IPS DF 6.9 (cell line): ENCODE results near the gene DNAJC18.
"Not testable (repeated sequence)": the region's sequence is repeated elsewhere in the genome, so short reads cannot be mapped to it uniquely, and the experiment has no call there.

Source experiments
- DNase-seq: peaks from one replicate; pipeline ENCODE4 v3.0.0-alpha.2; 2013; ENCODE audit warnings: low read depth, low spot score
- H3K27ac ChIP-seq: one replicate; pipeline ENCODE4 v1.5.1; 2013; ENCODE audit warnings: low read length, control low read depth
- H3K27me3 ChIP-seq: 2 replicates; pipeline ENCODE4 v1.6.1; 2013; ENCODE audit warnings: mild to moderate bottlenecking, low read length; ENCODE audit not compliant: control insufficient read depth, insufficient read depth
- H3K36me3 ChIP-seq: 2 replicates; pipeline ENCODE4 v1.6.1; 2013; ENCODE audit warnings: low read length; ENCODE audit not compliant: control insufficient read depth, insufficient read depth
- H3K4me1 ChIP-seq: 2 replicates; pipeline ENCODE4 v1.6.1; 2013; ENCODE audit warnings: low read length; ENCODE audit not compliant: control insufficient read depth, insufficient read depth
- H3K4me3 ChIP-seq: 2 replicates; pipeline ENCODE4 v1.5.1; 2013; ENCODE audit warnings: mild to moderate bottlenecking, low read length
- H3K9me3 ChIP-seq: 2 replicates; pipeline ENCODE4 v1.6.1; 2013; ENCODE audit warnings: low read length, inconsistent platforms; ENCODE audit not compliant: control insufficient read depth, insufficient read depth
- WGBS: extraction: QIAGEN DNeasy Blood & Tissue Kit; methylation state at CpG from one replicate; pipeline ENCODE4 v1.1.7; 2013; ENCODE audit warnings: mixed read lengths, missing lambda C conversion rate; ENCODE audit not compliant: insufficient read length, insufficient coverage; 5-methylcytosine and 5-hydroxymethylcytosine counted together

The DNAJC18 gene

GRCh38 chr5:139451878-139452660 is 12.7 kb upstream of the DNAJC18 start:
- Histone ChIP-seq H3K27me3 (no peaks in the 10 kb centered on the region), H3K36me3 (0 out of 2 replicates have a peak, but pooled peaks cover 5% of the 10 kb centered on the region), H3K9me3 (no peaks in the 10 kb centered on the region), H3K4me3 (no peak overlapping the region), H3K27ac (no peak overlapping the region), H3K4me1 (no peaks in the 10 kb centered on the region)
- 100% methylated on average over 3 of the region's 3 CpGs for WGBS
- DNase-seq: no peak

- H3K9me3 ChIP-seq: no peaks in the 10 kb centered on the region
- DNase-seq: no peak
- 100% methylated on average over 2 of the region's 2 CpGs for WGBS
- H3K27ac ChIP-seq: no peak overlapping the region
- H3K27me3 ChIP-seq: no peaks in the 10 kb centered on the region
- H3K4me3 ChIP-seq: no peak overlapping the region
- H3K4me1 ChIP-seq: no peaks in the 10 kb centered on the region
- H3K36me3 ChIP-seq: 0 out of 2 replicates have a peak, but pooled peaks cover 5% of the 10 kb centered on the region
Observed at GRCh38 chr5:139451176-139451575, 11.9 kb upstream of the DNAJC18 start.

GRCh38 chr5:139446956-139447779 is 7.8 kb upstream of the DNAJC18 start:
- Histone ChIP-seq H3K36me3 (0 out of 2 replicates have a peak, but pooled peaks cover 3% of the 10 kb centered on the region), H3K4me1 (no peaks in the 10 kb centered on the region), H3K9me3 (no peaks in the 10 kb centered on the region), H3K4me3 (no peak overlapping the region), H3K27me3 (no peaks in the 10 kb centered on the region), H3K27ac (no peak overlapping the region)
- WGBS: no CpG with 5 or more reads among the region's 5 CpGs
- no peak for DNase-seq

GRCh38 chr5:139445325-139446170 is 6.2 kb upstream of the DNAJC18 start:
- Histone ChIP-seq H3K27me3 (no peaks in the 10 kb centered on the region), H3K4me3 (no peak overlapping the region), H3K27ac (no peak overlapping the region), H3K36me3 (no peaks in the 10 kb centered on the region), H3K4me1 (no peaks in the 10 kb centered on the region), H3K9me3 (no peaks in the 10 kb centered on the region)
- no peak for DNase-seq
- WGBS: no CpG with 5 or more reads among the region's 7 CpGs

GRCh38 chr5:139443831-139444453 is 4.6 kb upstream of the DNAJC18 start:
- DNase-seq: no peak
- Histone ChIP-seq H3K4me1 (peaks cover 1% of the 10 kb centered on the region; the same call in 1 of the 2 replicates), H3K36me3 (no peaks in the 10 kb centered on the region), H3K27ac (no peak overlapping the region), H3K27me3 (no peaks in the 10 kb centered on the region), H3K9me3 (no peaks in the 10 kb centered on the region), H3K4me3 (no peak overlapping the region)
- no CpG with 5 or more reads among the region's 4 CpGs for WGBS

GRCh38 chr5:139440416-139440815 is 1.1 kb upstream of the DNAJC18 start:
- no CpG with 5 or more reads among the region's 17 CpGs for WGBS
- H3K9me3 ChIP-seq, DNase-seq, H3K27me3 ChIP-seq, H3K4me3 ChIP-seq, H3K4me1 ChIP-seq, H3K36me3 ChIP-seq, H3K27ac ChIP-seq: not testable (repeated sequence)

GRCh38 chr5:139438707-139439012 is 665 bp downstream of the DNAJC18 start:
- Histone ChIP-seq H3K9me3 (no peaks in the 10 kb centered on the region), H3K27me3 (no peaks in the 10 kb centered on the region), H3K4me3 (peak overlapping the region; percentile 33; the same call in 1 of the 2 replicates), H3K27ac (no peak overlapping the region), H3K4me1 (peaks cover 1% of the 10 kb centered on the region; the same call in 1 of the 2 replicates), H3K36me3 (no peaks in the 10 kb centered on the region)
- no peak for DNase-seq
- WGBS: no CpG with 5 or more reads among the region's 8 CpGs

GRCh38 chr5:139435676-139436075 is 3.6 kb downstream of the DNAJC18 start:
- Histone ChIP-seq H3K27me3 (no peaks in the 10 kb centered on the region), H3K36me3 (no peaks in the 10 kb centered on the region), H3K4me3 (no peak overlapping the region), H3K27ac (no peak overlapping the region), H3K4me1 (peaks cover 1% of the 10 kb centered on the region; the same call in 1 of the 2 replicates), H3K9me3 (no peaks in the 10 kb centered on the region)
- no CpG with 5 or more reads among the region's 3 CpGs for WGBS
- DNase-seq: no peak

GRCh38 chr5:139431706-139432105 is 7.6 kb downstream of the DNAJC18 start:
- Histone ChIP-seq H3K4me3 (no peak overlapping the region), H3K27me3 (no peaks in the 10 kb centered on the region), H3K36me3 (no peaks in the 10 kb centered on the region; the same call in 1 of the 2 replicates), H3K27ac (no peak overlapping the region), H3K9me3 (no peaks in the 10 kb centered on the region), H3K4me1 (no peaks in the 10 kb centered on the region)
- no CpG with 5 or more reads among the region's 1 CpG for WGBS
- no peak for DNase-seq

GRCh38 chr5:139430015-139430414 is 9.3 kb downstream of the DNAJC18 start:
- H3K36me3 ChIP-seq: no peaks in the 10 kb centered on the region; the same call in 1 of the 2 replicates

More at GRCh38 chr5:139430015-139430414, 9.3 kb downstream of the DNAJC18 start:
- Histone ChIP-seq H3K4me1 (no peaks in the 10 kb centered on the region), H3K9me3 (no peaks in the 10 kb centered on the region), H3K27me3 (no peaks in the 10 kb centered on the region), H3K4me3 (no peak overlapping the region), H3K27ac (no peak overlapping the region)
- WGBS: no CpG with 5 or more reads among the region's 2 CpGs
- DNase-seq: no peak
